Keratinocyte (primary cell): ENCODE results near the gene C19orf47. TPM values are rescaled to one million over a fixed set of nuclear protein-coding genes. Genes with fewer than 3 reads are reported as not detected.
A peak's percentile ranks its signal among the peaks of the same experiment; 100 is the strongest.

Experiments
- DNase-seq: peaks from one replicate; pipeline ENCODE4 v3.0.0-alpha.2; 2011; ENCODE audit warnings: low read depth, missing footprints, low spot score
- FAIRE-seq: peaks from 2 replicates; lab custom pipeline; 2011; peaks lifted over from hg19 to GRCh38; lab: Jason Lieb, UNC
- H2AFZ ChIP-seq: 2 replicates; pipeline ENCODE4 v1.6.0; 2012; ENCODE audit warnings: low read length, control low read depth, inconsistent platforms; ENCODE audit not compliant: control insufficient read depth
- H3K27ac ChIP-seq: 2 replicates; pipeline ENCODE4 v1.5.1; 2011; ENCODE audit warnings: low read length; ENCODE audit not compliant: control insufficient read depth, insufficient read depth
- H3K27me3 ChIP-seq: 3 replicates; pipeline ENCODE4 v1.6.0; 2011; ENCODE audit warnings: low read length; ENCODE audit not compliant: control insufficient read depth, insufficient read depth; ENCODE audit errors: extremely low read depth
- H3K36me3 ChIP-seq, 2 experiments: 2 replicates in 1 of 2; 3 replicates in 1 of 2; pipeline ENCODE4 v1.5.1; 2011; ENCODE audit warnings: low read length in 2 of 2, mild to moderate bottlenecking in 1 of 2; ENCODE audit not compliant: control insufficient read depth in 2 of 2, insufficient read depth in 2 of 2; ENCODE audit errors: extremely low read depth in 1 of 2
- H3K4me1 ChIP-seq: 3 replicates; pipeline ENCODE4 v1.5.1; 2011; ENCODE audit warnings: low read length; ENCODE audit not compliant: control insufficient read depth, insufficient read depth; ENCODE audit errors: extremely low read depth
- H3K4me2 ChIP-seq: 3 replicates; pipeline ENCODE4 v1.6.0; 2011; ENCODE audit warnings: low read depth, low read length; ENCODE audit not compliant: control insufficient read depth, insufficient read depth; ENCODE audit errors: extremely low read depth
- H3K4me3 ChIP-seq, 3 experiments: fragments of 200-600 bp in 1 of 3; sonication (generic) in 1 of 3; 2 replicates in 2 of 3; 3 replicates in 1 of 3; pipeline ENCODE4 v1.5.1; 2011 to 2016; ENCODE audit warnings: low read length in 3 of 3, mild to moderate bottlenecking in 3 of 3, control low read depth in 2 of 3, inconsistent platforms in 1 of 3, low read depth in 1 of 3, mixed read lengths in 1 of 3, mixed run types in 1 of 3, moderate library complexity in 1 of 3; ENCODE audit not compliant: control insufficient read depth in 2 of 3, insufficient read depth in 2 of 3; ENCODE audit errors: extremely low read depth in 1 of 3
- H3K79me2 ChIP-seq: 2 replicates; pipeline ENCODE4 v1.6.0; 2012; ENCODE audit warnings: low read length; ENCODE audit not compliant: control insufficient read depth, insufficient read depth
- H3K9ac ChIP-seq: 3 replicates; pipeline ENCODE4 v1.6.0; 2011; ENCODE audit warnings: low read length; ENCODE audit not compliant: control insufficient read depth, insufficient read depth; ENCODE audit errors: extremely low read depth
- H3K9me1 ChIP-seq: 3 replicates; pipeline ENCODE4 v1.6.0; 2011; ENCODE audit warnings: low read length; ENCODE audit not compliant: control insufficient read depth, insufficient read depth; ENCODE audit errors: extremely low read depth
- H3K9me3 ChIP-seq: 2 replicates; pipeline ENCODE4 v1.5.1; 2012; ENCODE audit warnings: low read depth, low read length; ENCODE audit not compliant: control insufficient read depth
- H4K20me1 ChIP-seq: 3 replicates; pipeline ENCODE4 v1.6.0; 2011; ENCODE audit warnings: low read length; ENCODE audit not compliant: control insufficient read depth, insufficient read depth; ENCODE audit errors: extremely low read depth
- CTCF ChIP-seq, 3 experiments: IDR thresholded peaks in 1 of 3; conservative IDR thresholded peaks in 1 of 3; optimal IDR thresholded peaks in 1 of 3; 2 replicates in 2 of 3; 3 replicates in 1 of 3; pipeline versions ENCODE3 to v1.5.1; 2011; ENCODE audit warnings: low read length in 3 of 3, mild to moderate bottlenecking in 3 of 3, moderate library complexity in 2 of 3, control low read depth in 1 of 3, inconsistent platforms in 1 of 3; ENCODE audit not compliant: insufficient read depth in 2 of 3; ENCODE audit errors: extremely low read depth in 1 of 3
- EZH2 ChIP-seq: IDR thresholded peaks from one replicate; pipeline ENCODE4 v1.6.1; 2012; ENCODE audit warnings: inconsistent platforms, mild to moderate bottlenecking, low read length, moderate library complexity
- dilution Hi-C: fragments of 300-500 bp; cut with MboI; formaldehyde crosslinking; loops from one replicate; pipeline ENCODE4 v1.7.0; 2020; ENCODE audit warnings: low sequenced_read_pairs; ENCODE audit not compliant: extremely low pct_ligation_motif_present
- polyA plus RNA-seq, 5 experiments: library from polyadenylated mRNA; depleted of rRNA in 3 of 5; stranded (reverse) in 3 of 5; stranded (forward) in 1 of 5; unstranded in 1 of 5; fragments of >200 nt; gene quantifications; 1 replicate in 1 of 5; 2 replicates in 3 of 5; 3 replicates in 1 of 5; pipeline versions ENCODE4 v1.2.1 to v1.2.3, GENCODE V29; 2011 to 2012; ENCODE audit warnings: missing spikeins in 2 of 5, low read depth in 1 of 5, low replicate concordance in 1 of 5

Gene C19orf47
- polyA plus RNA-seq, 1 donor (not counting 4 experiments of a cell fraction or from before 2014, with no cell fraction given), result 13.3 TPM

- H3K9me3 ChIP-seq, result no peaks in the 10 kb centered on the region
- H3K27ac ChIP-seq, result peak overlapping the region; percentile 73
- dilution Hi-C loops, result no loop called here
- FAIRE-seq (no peak), DNase-seq (no peak)
- H2AFZ ChIP-seq, result no peak overlapping the region
- H4K20me1 ChIP-seq, result no peaks in the 10 kb centered on the region
- H3K4me1 ChIP-seq, result peaks cover 29% of the 10 kb centered on the region
- no peaks in the 10 kb centered on the region for H3K27me3 ChIP-seq
- H3K4me2 ChIP-seq, result peak overlapping the region; percentile 74
- H3K4me3 ChIP-seq, result peak overlapping the region; percentile 81 to 85 (median 82)
- TF ChIP-seq EZH2 (no peak), CTCF (optimal IDR thresholded peaks at IDR 0.05 in 1 of 3, IDR thresholded peaks at IDR 0.05 in 1 of 3, conservative IDR thresholded peaks at IDR 0.05 in 1 of 3; ENCODE audit: extremely low read depth in 1 of 3, insufficient read depth in 2 of 3, low read length in 3 of 3) (no peak)
- H3K9ac ChIP-seq, result peak overlapping the region; percentile 75
- H3K9me1 ChIP-seq, result no peaks in the 10 kb centered on the region
- peaks cover 3 to 9% of the 10 kb centered on the region in 2 experiments for H3K36me3 ChIP-seq
- H3K79me2 ChIP-seq, result peaks cover 64% of the 10 kb centered on the region
Observed at GRCh38 chr19:40283414-40284250, 64.6 kb downstream of the C19orf47 start.

GRCh38 chr19:40282920-40283319 is 65.3 kb downstream of the C19orf47 start:
- peaks cover 3% of the 10 kb centered on the region for H4K20me1 ChIP-seq
- no peak for TF ChIP-seq CTCF (optimal IDR thresholded peaks at IDR 0.05 in 1 of 3, IDR thresholded peaks at IDR 0.05 in 1 of 3, conservative IDR thresholded peaks at IDR 0.05 in 1 of 3; ENCODE audit: extremely low read depth in 1 of 3, insufficient read depth in 2 of 3, low read length in 3 of 3)
- no peak overlapping the region for H2AFZ ChIP-seq
- no peak for FAIRE-seq
- H3K4me2 ChIP-seq, result peak overlapping the region; percentile 74
- H3K4me1 ChIP-seq, result peaks cover 29% of the 10 kb centered on the region
- dilution Hi-C loops, result no loop called here
- no peaks in the 10 kb centered on the region for H3K27me3 ChIP-seq
- H3K79me2 ChIP-seq, result peaks cover 71% of the 10 kb centered on the region
- no peaks in the 10 kb centered on the region for H3K9me1 ChIP-seq
- H3K9me3 ChIP-seq, result no peaks in the 10 kb centered on the region
- H3K4me3 ChIP-seq, result no peak overlapping the region
- no peak for DNase-seq
- peaks cover 3 to 9% of the 10 kb centered on the region in 2 experiments for H3K36me3 ChIP-seq
- no peak overlapping the region for H3K9ac ChIP-seq
- peak overlapping the region; percentile 9 for H3K27ac ChIP-seq
